Stimulated activated CD4-positive, alpha-beta T cell treated with anti-CD3 and anti-CD28 coated beads, Interleukin-4, amount 100 ng/mL, for 48 hours (primary cell): ENCODE results near the gene SYT1.
"Not testable (repeated sequence)": the region's sequence is repeated elsewhere in the genome, so short reads cannot be mapped to it uniquely, and the experiment has no call there.

ENCODE experiments used
- DNase-seq, 2 donors: peaks; one replicate each; pipeline ENCODE4 v3.0.0-alpha.2; 2020; ENCODE audit warnings: low read depth in 2 of 2

The SYT1 gene

GRCh38 chr12:79402606-79403005 lies 538.0 kb downstream of the SYT1 start:
- no peak for DNase-seq

DNA sequence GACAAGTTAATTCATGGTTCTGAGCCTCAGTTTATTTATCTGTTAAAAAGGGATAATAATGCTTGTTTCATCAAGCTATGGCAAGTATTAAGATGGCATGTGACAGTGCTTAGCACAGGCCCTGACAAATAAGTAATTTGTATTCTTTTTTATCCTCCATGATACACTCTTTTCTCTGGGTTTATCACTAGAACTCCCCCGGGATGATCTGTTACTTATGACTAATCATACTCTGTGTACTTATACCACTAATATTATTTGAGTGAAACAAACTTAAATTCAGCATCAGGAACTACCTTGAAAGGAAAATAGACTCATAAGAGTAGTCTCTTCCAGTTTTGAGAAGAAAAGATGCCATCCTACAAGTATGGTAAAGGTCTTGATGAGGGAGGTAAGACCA lies 542.4 kb downstream of the SYT1 start:
- no peak for DNase-seq

DNA sequence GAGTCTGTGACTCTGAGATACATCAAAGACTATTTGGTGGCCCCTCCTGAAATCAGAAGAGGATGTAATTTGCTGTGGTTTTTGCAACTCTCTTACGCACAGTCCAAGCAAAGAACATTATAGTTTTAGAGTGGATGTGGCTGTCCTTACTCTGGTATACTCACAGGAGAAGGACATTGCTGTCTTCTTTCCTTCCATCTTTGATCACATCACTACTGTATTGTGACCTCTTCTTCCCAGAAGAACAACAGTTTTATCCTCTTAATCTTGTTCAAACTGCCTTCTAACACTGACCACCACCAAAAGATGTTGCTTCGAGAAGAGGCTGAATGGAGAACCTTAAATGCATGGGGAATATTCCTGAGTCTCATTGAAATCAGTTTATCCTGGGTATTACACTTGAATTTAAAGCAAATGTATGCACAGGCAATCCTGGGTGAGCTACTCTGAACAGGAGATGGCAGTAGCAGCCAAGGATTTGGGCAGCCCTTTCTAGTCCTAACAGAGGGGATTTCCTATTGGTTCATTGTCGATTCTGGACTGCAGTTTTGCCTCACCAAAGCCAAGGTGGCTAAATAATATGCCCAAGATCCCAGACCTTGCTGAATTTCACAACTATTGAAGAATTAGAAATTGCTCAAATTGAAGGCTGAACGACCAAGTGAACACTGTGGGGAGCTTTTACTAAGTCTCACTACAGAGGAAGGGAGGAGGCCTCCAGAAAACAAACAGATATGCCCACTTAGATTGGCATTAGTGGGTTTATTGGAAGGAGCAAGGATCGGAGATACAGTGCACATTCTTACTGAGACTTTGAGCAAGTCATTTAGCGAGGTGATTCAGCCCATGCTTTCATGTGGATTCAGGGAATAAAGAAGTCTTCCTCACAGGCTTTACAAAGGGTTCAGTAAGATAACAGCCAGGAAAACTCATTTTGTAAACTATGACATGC lies 543.4 kb downstream of the SYT1 start:
- no peak for DNase-seq

DNA sequence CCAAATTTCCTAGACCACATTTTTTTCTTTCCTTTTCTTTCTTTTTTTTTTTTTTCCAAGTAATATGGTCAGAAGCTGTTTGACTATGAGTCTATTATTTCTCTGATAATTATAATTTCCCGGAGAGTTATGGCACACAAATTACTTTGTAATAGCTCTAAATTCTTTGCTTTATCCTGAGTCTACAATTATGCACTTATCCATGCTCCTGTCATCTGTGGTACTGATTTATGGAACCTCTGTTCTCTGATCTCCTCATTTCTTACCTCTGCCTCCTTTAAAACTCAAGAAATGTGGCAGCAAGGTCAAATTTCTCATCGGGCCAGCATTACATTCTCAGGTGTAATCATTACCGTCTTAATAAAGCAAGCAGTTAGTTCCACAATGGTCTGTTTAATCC lies 544.1 kb downstream of the SYT1 start:
- no peak for DNase-seq

DNA sequence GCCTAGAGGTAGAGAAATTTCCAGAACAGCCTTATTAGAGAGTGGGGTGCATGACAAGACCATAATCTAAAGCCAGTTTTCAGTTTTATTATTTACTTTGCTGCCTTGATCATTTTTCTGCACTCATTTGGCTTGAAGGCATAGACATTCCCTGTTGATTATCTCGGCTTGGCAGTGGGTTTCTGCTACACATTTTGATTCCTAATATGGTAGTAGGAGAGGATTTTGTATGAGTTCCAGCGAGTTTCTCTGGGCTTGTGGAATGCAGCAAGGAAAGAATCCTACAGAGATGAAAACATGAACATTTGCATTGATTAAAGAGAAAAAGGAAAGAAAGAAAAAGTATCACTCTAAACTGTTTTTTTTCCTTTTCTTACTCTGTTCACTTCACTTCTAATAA lies 545.0 kb downstream of the SYT1 start:
- DNase-seq, result no peak

GRCh38 chr12:79411791-79412190 lies 547.2 kb downstream of the SYT1 start:
- no peak for DNase-seq

DNA sequence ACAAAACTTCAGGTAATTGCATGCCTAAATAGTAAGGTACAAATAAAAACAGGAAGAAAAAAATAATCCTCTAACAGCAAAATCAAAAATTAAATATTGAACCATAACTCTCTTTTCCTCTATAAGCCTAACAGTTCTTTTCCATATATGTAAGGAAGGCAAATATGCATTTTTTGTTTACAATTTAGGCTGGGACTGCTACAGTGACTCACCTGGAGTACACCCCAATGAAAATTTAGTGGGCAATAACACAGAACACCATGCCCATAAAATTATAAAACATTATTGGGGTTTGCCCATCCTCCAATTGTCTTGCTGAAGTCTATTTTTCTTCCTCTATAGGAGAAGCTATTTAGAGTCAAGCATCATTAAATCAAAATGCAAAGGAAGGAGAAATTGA lies 549.2 kb downstream of the SYT1 start:
- DNase-seq, result no peak

DNA sequence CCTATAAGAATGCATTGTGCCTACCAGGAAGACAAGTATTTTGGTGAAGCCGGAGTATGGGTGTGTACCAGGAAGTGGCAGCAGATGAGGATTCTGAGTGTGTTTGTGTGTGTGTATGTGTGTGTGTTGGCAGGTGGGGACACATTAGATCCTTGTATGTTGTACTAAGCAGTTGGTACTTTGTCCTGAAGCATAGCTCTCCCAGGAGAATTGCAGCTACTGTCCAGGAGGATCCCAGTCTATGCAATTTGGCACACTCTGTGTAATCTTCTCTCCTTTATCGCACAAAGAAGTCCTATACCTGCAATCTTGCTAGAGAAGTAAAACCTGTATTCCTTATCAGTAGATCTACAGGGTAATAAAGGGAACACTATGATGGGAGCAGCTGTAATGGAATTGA lies 549.7 kb downstream of the SYT1 start:
- DNase-seq, result no peak

- no peak for DNase-seq
Measured at GRCh38 chr12:79415321-79415720, 550.7 kb downstream of the SYT1 start.

DNA sequence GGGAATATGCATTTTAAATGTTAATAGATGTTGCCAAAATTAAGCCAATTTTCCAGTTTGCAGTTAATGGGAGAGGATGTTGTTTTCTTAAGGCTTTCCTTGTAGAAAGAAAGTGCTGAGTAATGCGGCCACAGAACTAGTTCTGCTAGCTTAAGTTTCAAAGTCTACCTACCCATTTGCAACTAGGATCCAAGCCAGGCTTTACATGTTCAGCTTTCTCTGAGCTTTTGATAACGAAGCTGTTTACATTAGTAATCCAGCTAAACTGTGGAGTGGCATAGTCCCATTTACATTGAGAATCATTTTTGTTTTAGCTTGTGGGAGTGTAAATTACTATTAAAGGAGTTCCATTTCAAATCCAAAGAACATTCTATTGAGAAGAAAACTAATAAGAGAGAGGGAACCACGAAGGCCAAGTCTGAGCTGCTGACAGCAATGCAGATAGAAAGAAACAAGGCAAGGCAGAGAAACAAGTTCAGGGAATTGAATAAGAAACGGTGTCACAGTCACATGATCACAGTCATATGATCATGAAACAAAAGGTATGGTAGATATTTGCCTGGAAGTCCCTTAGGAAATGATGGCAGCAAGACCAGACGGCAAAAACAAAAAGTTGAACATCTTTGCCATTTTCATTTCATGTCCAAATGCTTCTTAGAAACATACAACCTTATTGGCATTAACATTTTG lies 551.3 kb downstream of the SYT1 start:
- DNase-seq, result no peak

GRCh38 chr12:79420146-79420618 lies 555.6 kb downstream of the SYT1 start:
- no peak for DNase-seq

- DNase-seq, result no peak
Measured at GRCh38 chr12:79421236-79421740, 556.7 kb downstream of the SYT1 start.

- DNase-seq, result no peak
Measured at GRCh38 chr12:79422060-79422812, 557.7 kb downstream of the SYT1 start.

GRCh38 chr12:79423560-79423959 lies 559.0 kb downstream of the SYT1 start:
- DNase-seq, result no peak

DNA sequence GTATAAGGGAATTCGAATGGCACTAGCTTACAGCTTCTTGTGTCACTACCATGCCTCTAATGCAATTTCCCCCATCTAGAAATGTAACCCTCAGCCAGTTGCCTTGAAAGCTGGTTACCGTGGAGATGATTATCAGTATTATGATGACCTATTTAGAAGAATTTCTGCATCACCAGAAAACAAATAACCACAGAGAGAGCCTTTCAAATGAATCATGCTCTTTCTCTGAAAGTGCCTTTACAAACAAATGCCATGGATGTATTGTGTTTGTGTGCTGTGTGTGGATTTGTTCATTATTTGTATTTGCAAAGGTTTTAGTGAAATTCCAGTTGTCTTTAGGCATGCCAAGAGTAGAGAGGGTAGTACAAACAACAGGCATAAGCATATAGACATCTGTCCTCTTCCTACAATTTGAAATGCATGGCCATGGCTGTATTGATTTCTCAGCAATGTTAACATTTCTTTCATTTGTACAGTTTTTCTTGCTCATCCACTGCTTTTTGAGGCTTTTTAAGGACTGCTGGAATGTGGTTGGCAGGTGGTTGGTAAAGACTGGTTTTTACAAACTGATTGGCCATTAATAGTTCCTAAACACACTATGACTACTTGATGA lies 559.6 kb downstream of the SYT1 start:
- DNase-seq, result no peak

GRCh38 chr12:79426121-79426520 lies 561.5 kb downstream of the SYT1 start:
- DNase-seq, result no peak

GRCh38 chr12:79426744-79427143 lies 562.2 kb downstream of the SYT1 start:
- DNase-seq, result not testable (repeated sequence)

GRCh38 chr12:79433465-79434072 lies 569.0 kb downstream of the SYT1 start:
- DNase-seq, result no peak

GRCh38 chr12:79434561-79434960 lies 570.0 kb downstream of the SYT1 start:
- DNase-seq, result no peak

DNA sequence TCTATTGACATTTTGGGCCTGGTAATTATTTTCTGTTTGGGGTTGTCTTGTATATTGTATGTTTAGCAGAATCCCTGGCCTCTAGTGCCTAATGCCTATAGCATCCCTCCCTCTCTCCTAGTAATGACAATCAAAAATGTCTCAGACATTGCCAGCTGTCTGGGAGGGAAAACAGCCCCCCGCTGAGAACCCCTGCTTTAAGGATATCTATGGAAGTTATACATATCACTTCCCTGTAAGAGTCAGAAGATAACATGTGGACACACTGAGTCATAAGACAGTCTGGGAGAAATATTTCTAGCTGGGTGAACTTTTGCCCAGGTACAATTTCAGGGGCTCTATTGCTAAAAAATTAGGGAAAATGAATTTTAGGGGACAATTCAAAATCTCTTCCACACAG lies 571.2 kb downstream of the SYT1 start:
- no peak for DNase-seq
